HG02973 (cell line): ENCODE results near the gene GPR108.
"Not testable (repeated sequence)": the region's sequence is repeated elsewhere in the genome, so short reads cannot be mapped to it uniquely, and the experiment has no call there.

ENCODE experiments used
- ATAC-seq: cut with Tn5 transposase; IDR thresholded peaks from one replicate; pipeline ENCODE4 v1.9.1; 2021; ENCODE audit warnings: moderate library complexity; ENCODE audit not compliant: unreplicated experiment

The GPR108 gene

GRCh38 chr19:6721138-6721474, 16.3 kb downstream of the GPR108 start:
- ATAC-seq, result no peak

DNA sequence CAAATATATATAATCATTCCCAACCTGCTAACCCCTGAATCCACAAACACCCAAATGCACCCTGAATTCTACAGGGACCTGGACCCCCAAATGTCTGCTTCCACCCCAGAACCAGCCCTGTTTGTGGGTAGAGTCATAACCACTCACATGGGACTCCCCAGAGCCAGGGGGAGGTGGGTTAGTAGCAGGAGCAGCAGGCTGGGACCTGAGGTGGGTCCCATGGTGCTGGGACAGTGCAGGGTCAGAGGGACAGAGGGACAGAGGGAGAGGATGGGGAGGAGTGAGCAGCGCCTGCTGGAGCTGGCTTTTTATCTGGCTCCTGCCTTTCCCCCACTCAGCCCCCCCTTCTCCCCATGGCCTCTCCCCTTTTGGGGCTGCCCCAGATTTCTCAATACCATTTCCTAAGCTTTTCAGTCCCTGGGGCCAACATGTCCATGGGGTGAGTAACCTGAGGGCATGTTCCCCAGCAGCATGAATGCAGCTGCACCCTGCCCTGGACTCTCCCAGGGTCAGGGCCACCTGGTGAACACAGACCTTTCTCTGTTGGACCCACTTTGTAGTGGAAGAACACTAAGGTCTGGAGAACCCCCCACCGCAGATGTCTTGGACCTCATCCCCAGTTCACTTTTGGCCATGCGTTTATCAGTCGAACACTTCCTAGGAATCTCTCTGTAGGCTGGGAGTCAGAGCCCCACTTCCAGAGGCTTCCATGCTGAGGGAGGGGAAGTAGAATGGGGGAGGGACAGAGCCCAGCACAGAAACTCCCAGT, 16.8 kb downstream of the GPR108 start, which contains the start of gene C3:
Gene C3, minus strand, starts transcription at position 282 of the 769 bp plus-strand sequence. Its CDS starts 61 bp downstream, at position 221.
- no peak for ATAC-seq

GRCh38 chr19:6719992-6720368, 17.4 kb downstream of the GPR108 start:
- ATAC-seq, result no peak

DNA sequence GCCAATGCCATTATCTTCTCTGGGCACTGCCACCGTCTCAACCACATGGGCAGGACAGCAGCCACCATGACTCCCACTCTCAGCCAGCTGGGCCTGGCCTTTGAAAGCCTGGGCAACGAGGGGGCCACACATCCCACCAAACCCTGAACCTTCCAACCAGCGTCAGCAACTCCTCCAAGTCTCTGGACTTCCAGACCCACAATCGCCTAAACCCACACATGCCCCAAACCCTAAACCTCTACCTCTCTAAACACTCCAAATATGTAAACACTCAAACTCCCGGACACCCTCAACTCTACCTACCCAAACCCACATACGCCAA, 17.9 kb downstream of the GPR108 start:
- no peak for ATAC-seq

GRCh38 chr19:6718741-6719539, 18.4 kb downstream of the GPR108 start:
- no peak for ATAC-seq

DNA sequence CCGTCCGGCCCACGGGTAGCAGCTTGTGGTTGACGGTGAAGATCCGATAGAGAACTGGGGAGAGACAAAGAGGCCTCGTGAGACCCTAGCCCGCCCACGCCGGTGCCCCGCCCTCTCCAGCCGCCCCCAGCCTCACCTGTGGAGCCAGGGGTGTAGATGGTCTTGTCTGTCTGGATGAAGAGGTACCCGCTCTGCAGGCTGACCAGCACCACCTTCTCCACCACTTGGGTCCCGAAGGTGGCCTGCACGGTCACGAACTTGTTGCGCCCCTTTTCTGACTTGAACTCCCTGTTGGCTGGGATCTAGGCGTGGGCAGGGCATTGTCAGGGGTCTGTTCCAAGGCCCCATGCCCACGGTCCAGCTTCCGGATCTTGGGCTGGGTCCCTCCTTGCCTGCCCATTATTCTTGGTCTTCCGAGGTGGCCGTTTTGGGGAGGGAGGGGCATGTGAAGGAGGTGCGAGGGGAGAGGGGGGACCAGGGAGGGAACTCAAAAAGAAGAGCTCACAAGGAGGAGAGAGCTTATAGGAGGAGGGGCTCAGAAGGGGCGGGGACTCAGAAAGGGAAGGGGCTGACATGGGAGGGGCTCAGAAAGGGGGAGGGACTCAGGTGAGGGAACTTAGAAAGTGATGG, 19.2 kb downstream of the GPR108 start:
- no peak for ATAC-seq

- ATAC-seq, result no peak
These were observed 19.9 kb downstream of the GPR108 start for GRCh38 chr19:6717441-6717971.

GRCh38 chr19:6717036-6717435, 20.3 kb downstream of the GPR108 start:
- no peak for ATAC-seq

DNA sequence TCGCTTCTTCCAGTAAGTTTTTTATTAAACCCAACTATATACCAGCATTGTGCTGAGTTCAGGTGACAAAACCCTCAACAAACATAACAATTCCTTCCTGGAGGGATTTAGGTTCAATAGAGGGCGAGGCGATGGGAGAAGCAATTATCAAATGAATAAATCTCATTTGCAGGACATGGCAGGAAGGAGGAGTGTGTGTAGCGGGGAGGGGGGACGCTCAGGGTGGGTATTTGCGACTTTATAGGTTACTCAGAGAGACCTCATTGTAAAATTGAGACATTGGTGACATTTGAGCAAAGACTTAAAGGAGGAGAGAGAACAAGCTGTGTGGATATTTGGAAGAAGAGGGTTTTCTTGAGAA, 20.8 kb downstream of the GPR108 start:
- ATAC-seq, result no peak

DNA sequence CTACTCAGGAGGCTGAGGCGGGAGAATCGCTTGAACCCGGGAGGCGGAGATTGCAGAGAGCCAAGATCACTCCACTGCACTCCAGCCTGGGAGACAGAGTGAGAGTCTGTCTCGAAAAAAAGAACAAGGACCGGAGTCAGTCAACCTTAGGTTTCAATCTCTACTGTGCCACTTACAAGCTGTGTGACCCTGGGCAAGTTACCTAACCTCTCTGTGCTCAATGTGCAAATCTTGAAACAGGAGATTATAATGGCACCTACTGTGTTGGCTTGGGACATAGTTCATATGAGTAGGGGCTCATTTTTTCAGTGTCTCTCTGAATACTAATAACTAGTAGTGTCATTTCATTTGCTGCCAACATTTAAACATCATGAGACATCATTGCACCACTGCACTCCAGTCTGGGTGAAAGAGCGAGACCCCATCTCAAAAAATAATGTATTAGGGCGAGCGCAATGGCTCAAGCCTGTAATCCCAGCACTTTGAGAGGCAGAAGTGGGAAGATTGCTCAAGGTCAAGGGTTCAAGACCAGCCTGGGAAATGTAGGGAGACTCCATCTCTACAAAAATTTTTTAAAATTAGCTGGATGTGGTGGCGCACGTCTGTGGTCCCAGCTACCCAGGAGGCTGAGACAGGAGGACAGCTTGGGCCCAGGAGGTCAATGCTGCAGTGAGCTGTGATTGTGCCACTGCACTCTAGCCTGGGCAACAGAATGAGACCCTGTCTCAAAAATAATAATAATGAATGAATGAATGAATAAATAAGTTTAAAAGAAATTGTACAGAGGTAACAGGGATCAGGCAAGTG, 22.4 kb downstream of the GPR108 start:
- ATAC-seq, result no peak

- no peak for ATAC-seq
These were observed 23.3 kb downstream of the GPR108 start for GRCh38 chr19:6713773-6714692.

GRCh38 chr19:6712692-6713670, 24.4 kb downstream of the GPR108 start:
- no peak for ATAC-seq

- no peak for ATAC-seq
These were observed 25.1 kb downstream of the GPR108 start for GRCh38 chr19:6712231-6712630.

DNA sequence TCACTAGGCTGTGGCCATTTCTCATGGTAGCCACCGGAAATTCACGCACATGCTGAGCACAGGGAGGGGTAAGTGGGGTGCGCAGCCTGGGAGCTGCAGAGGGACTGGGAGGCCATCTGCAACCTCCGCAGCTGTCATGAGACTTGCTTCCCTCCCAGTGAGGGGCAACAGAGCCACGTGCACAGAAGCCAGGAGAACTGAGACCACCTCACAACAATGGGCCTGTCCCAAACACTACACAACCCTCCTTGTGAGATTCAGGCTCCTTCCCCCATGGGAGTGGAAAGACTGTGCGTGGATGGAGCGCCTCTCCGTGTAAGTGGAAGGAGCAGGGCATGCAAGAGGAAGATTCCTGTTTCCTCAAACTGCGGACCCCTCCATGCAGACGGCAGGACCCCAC, 25.8 kb downstream of the GPR108 start:
- ATAC-seq, result no peak

GRCh38 chr19:6711078-6711361, 26.4 kb downstream of the GPR108 start:
- no peak for ATAC-seq

DNA sequence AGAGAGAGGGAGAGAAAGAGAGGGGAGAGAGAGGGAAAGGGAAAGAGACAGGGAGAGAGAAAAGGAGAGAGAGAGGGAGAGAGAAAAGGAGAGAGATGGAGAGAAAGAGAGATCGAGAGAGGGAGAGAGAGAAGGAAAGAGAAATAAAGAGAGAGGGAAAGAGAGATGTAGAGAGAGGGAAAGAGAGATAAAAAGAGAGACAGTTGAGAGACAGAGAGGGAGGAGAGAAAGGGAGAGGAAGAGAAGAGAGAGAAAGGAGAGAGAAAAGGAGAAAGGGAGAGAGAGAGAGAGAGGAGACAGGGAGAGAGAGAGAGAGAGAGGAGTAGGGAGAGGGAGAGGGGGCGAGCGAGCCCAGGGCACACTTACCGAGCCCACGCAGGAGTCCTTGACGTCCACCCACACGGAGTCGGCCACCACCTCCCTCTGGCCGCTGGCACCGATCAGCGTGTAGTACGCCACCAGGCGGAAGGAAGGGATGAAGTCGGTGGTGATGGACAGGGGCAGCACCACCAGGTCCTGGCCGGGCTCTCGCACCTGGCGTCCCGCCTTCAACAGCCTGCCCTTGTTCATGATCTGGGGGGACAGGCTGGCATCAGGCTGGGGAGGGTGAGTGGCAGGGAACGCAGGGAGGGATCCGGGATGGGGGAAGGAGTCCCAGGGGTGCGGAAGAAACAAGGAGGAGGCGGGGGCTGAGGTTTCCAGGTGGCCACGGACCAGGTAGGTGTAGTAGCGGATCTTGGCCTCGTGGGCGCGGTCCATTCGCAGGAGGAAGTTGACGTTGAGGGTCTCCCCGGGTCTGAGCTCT, 26.9 kb downstream of the GPR108 start:
- ATAC-seq, result no peak

- no peak for ATAC-seq
These were observed 27.8 kb downstream of the GPR108 start for GRCh38 chr19:6709549-6709948.

- ATAC-seq, result not testable (repeated sequence)
These were observed 28.5 kb downstream of the GPR108 start for GRCh38 chr19:6708913-6709312.
